ENCODE data around the gene TEAD3. TPM values are rescaled to one million over a fixed set of nuclear protein-coding genes. Genes with fewer than 3 reads are reported as not detected.

Gene TEAD3
- polyA plus RNA-seq, 4 donors: 13.4 to 35.6 (median 19.0) TPM

GRCh38 chr6:35483062-35483461 is 13.8 kb downstream of the TEAD3 start:
- H3K36me3 ChIP-seq (ENCODE audit: control insufficient read depth in 3 of 3, insufficient read depth in 2 of 3, low read depth in 1 of 3, low read length in 3 of 3): peaks cover 0 to 88% (median 11%) of the 10 kb centered on the region in 3 donors
- no peaks in the 10 kb centered on the region for H3K27me3 ChIP-seq (ENCODE audit: control insufficient read depth in 3 of 3, insufficient read depth in 3 of 3, low read length in 3 of 3)
- WGBS, 3 donors: 93 to 95% (median 95%) methylated on average over 4 of the region's 4 CpGs
- H3K27ac ChIP-seq (ENCODE audit: low read depth in 1 of 3, low read length in 2 of 3): no peak overlapping the region
- no peaks in the 10 kb centered on the region for H3K9me3 ChIP-seq (ENCODE audit: control insufficient read depth in 2 of 2, insufficient read depth in 1 of 2, low read depth in 1 of 2, low read length in 1 of 2)
- DNase-seq (no peak), FAIRE-seq (no peak)
- H3K4me3 ChIP-seq (ENCODE audit: low read depth in 1 of 3, low read length in 3 of 3): no peak overlapping the region
- H3K4me1 ChIP-seq (ENCODE audit: control insufficient read depth in 3 of 3, insufficient read depth in 2 of 3, low read depth in 1 of 3, low read length in 2 of 3): peaks cover 4 to 33% (median 12%) of the 10 kb centered on the region in 3 donors

DNA sequence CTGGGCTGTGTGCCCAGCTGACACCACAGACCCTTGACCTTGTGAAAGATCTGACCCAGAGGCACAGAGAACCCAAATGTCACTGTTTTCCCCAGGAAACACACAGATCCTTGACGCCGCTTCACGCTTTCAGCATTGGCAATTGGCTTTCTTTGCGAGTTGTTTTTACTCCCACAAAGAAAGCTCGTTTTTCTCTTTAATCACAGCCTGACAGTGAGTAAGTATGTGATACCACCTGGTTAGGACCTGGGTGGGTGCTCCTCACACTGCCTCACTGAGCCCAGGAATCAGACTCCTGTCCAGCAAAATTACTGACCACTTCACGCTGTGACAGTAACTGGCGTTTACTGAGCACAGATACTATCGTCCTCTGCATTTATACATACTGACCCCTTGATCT is 15.7 kb downstream of the TEAD3 start:
- H3K9me3 ChIP-seq (ENCODE audit: control insufficient read depth in 2 of 2, insufficient read depth in 1 of 2, low read depth in 1 of 2, low read length in 1 of 2): no peaks in the 10 kb centered on the region
- H3K4me3 ChIP-seq (ENCODE audit: low read depth in 1 of 3, low read length in 3 of 3): no peak overlapping the region
- 86 to 88% (median 87%) methylated on average over 8 of the region's 8 CpGs for WGBS, 3 donors
- FAIRE-seq: no peak
- peaks cover 0 to 95% (median 11%) of the 10 kb centered on the region in 3 donors for H3K36me3 ChIP-seq (ENCODE audit: control insufficient read depth in 3 of 3, insufficient read depth in 2 of 3, low read depth in 1 of 3, low read length in 3 of 3)
- H3K4me1 ChIP-seq (ENCODE audit: control insufficient read depth in 3 of 3, insufficient read depth in 2 of 3, low read depth in 1 of 3, low read length in 2 of 3): peaks cover 4 to 16% (median 4%) of the 10 kb centered on the region in 3 donors
- no peaks in the 10 kb centered on the region for H3K27me3 ChIP-seq (ENCODE audit: control insufficient read depth in 3 of 3, insufficient read depth in 3 of 3, low read length in 3 of 3)
- no peak for DNase-seq
- H3K27ac ChIP-seq (ENCODE audit: low read depth in 1 of 3, low read length in 2 of 3): no peak overlapping the region

DNA sequence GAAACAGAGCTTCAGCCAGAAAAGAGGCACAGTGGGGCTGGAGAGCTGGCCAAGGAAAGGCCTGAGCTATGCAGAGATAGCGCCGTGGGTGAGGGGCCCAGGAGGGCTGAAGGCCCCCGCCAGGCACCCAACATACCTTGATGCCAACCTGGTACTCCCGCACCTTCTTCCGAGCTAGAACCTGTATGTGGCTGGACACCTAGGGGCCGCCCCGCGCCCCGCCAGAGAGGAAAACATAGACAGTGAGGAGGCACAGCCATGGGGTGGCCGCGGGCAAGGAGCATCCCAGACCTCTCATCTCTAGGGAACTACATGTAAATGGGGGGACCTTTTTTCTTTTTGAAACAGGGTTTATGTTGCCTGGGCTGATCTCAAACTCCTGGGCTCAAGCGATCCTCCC is 16.7 kb downstream of the TEAD3 start:
- DNase-seq (no peak), FAIRE-seq (no peak)
- H3K36me3 ChIP-seq (ENCODE audit: control insufficient read depth in 3 of 3, insufficient read depth in 2 of 3, low read depth in 1 of 3, low read length in 3 of 3): peaks cover 1 to 95% (median 11%) of the 10 kb centered on the region in 3 donors
- H3K27ac ChIP-seq (ENCODE audit: low read depth in 1 of 3, low read length in 2 of 3): no peak overlapping the region
- H3K4me1 ChIP-seq (ENCODE audit: control insufficient read depth in 3 of 3, insufficient read depth in 2 of 3, low read depth in 1 of 3, low read length in 2 of 3): peaks cover 0 to 6% (median 0%) of the 10 kb centered on the region in 3 donors
- H3K27me3 ChIP-seq (ENCODE audit: control insufficient read depth in 3 of 3, insufficient read depth in 3 of 3, low read length in 3 of 3): no peaks in the 10 kb centered on the region
- H3K4me3 ChIP-seq (ENCODE audit: low read depth in 1 of 3, low read length in 3 of 3): no peak overlapping the region
- 94 to 99% (median 97%) methylated on average over 12 of the region's 12 CpGs for WGBS, 3 donors
- no peaks in the 10 kb centered on the region for H3K9me3 ChIP-seq (ENCODE audit: control insufficient read depth in 2 of 2, insufficient read depth in 1 of 2, low read depth in 1 of 2, low read length in 1 of 2)

- Histone ChIP-seq H3K27ac (ENCODE audit: low read depth in 1 of 3, low read length in 2 of 3) (no peak overlapping the region), H3K4me1 (ENCODE audit: control insufficient read depth in 3 of 3, insufficient read depth in 2 of 3, low read depth in 1 of 3, low read length in 2 of 3) (no peaks in the 10 kb centered on the region), H3K9me3 (ENCODE audit: control insufficient read depth in 2 of 2, insufficient read depth in 1 of 2, low read depth in 1 of 2, low read length in 1 of 2) (no peaks in the 10 kb centered on the region), H3K4me3 (ENCODE audit: low read depth in 1 of 3, low read length in 3 of 3) (no peak overlapping the region), H3K27me3 (ENCODE audit: control insufficient read depth in 3 of 3, insufficient read depth in 3 of 3, low read length in 3 of 3) (no peaks in the 10 kb centered on the region), H3K36me3 (ENCODE audit: control insufficient read depth in 3 of 3, insufficient read depth in 2 of 3, low read depth in 1 of 3, low read length in 3 of 3) (peaks cover 5 to 95% (median 9%) of the 10 kb centered on the region in 3 donors)
- 92 to 95% (median 93%) methylated on average over 7 of the region's 7 CpGs for WGBS, 3 donors
- DNase-seq (no peak), FAIRE-seq (no peak)
Measured at GRCh38 chr6:35478259-35478658, 18.6 kb downstream of the TEAD3 start.

DNA sequence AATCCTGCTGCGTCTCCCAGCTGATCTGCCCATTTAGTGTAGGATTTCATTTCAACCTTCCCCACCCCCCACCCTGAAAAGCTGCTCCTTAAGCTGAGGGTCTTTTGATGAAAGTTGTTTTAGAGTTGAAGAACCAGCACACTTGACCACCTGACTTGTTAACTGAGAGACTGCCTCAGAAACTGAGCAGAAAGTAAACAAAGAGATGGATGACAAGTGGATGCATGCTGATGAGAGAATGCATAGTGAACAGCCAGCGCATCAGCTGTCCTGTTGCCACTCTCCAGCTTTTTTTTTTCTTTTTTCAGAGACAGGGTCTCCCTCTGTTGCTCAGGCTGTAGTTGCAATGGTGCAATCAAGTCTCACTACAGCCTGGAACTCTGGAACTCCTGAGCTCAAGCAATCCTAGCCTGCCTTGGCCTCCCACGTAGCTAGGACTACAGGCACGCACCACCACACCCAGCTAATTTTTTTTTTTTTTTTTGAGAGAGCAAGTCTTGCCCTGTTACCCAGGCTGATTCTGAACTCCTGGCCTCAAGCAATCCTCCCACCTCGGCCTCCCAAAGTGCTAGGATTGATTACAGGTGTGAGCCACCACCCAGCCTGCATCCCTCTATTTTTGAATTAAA is 19.2 kb downstream of the TEAD3 start:
- Histone ChIP-seq H3K4me1 (ENCODE audit: control insufficient read depth in 3 of 3, insufficient read depth in 2 of 3, low read depth in 1 of 3, low read length in 2 of 3) (no peaks in the 10 kb centered on the region), H3K36me3 (ENCODE audit: control insufficient read depth in 3 of 3, insufficient read depth in 2 of 3, low read depth in 1 of 3, low read length in 3 of 3) (peaks cover 5 to 95% (median 8%) of the 10 kb centered on the region in 3 donors)
- no peak for FAIRE-seq

GRCh38 chr6:35477028-35477427 is 19.9 kb downstream of the TEAD3 start:
- Histone ChIP-seq H3K27ac (ENCODE audit: low read depth in 1 of 3, low read length in 2 of 3) (no peak overlapping the region), H3K4me1 (ENCODE audit: control insufficient read depth in 3 of 3, insufficient read depth in 2 of 3, low read depth in 1 of 3, low read length in 2 of 3) (no peaks in the 10 kb centered on the region), H3K9me3 (ENCODE audit: control insufficient read depth in 2 of 2, insufficient read depth in 1 of 2, low read depth in 1 of 2, low read length in 1 of 2) (no peaks in the 10 kb centered on the region), H3K4me3 (ENCODE audit: low read depth in 1 of 3, low read length in 3 of 3) (no peak overlapping the region), H3K27me3 (ENCODE audit: control insufficient read depth in 3 of 3, insufficient read depth in 3 of 3, low read length in 3 of 3) (no peaks in the 10 kb centered on the region), H3K36me3 (ENCODE audit: control insufficient read depth in 3 of 3, insufficient read depth in 2 of 3, low read depth in 1 of 3, low read length in 3 of 3) (peaks cover 5 to 93% (median 8%) of the 10 kb centered on the region in 3 donors)
- no peak for DNase-seq
- 86 to 89% (median 88%) methylated on average over 8 of the region's 8 CpGs for WGBS, 3 donors
- no peak for FAIRE-seq

More for the DNA sequence above, 19.2 kb downstream of the TEAD3 start:
- Histone ChIP-seq H3K9me3 (ENCODE audit: control insufficient read depth in 2 of 2, insufficient read depth in 1 of 2, low read depth in 1 of 2, low read length in 1 of 2) (no peaks in the 10 kb centered on the region), H3K4me3 (ENCODE audit: low read depth in 1 of 3, low read length in 3 of 3) (no peak overlapping the region), H3K27me3 (ENCODE audit: control insufficient read depth in 3 of 3, insufficient read depth in 3 of 3, low read length in 3 of 3) (no peaks in the 10 kb centered on the region), H3K27ac (ENCODE audit: low read depth in 1 of 3, low read length in 2 of 3) (no peak overlapping the region)
- DNase-seq: no peak
- 89 to 96% (median 92%) methylated on average over 5 of the region's 5 CpGs for WGBS, 3 donors

- Histone ChIP-seq H3K4me1 (ENCODE audit: control insufficient read depth in 3 of 3, insufficient read depth in 2 of 3, low read depth in 1 of 3, low read length in 2 of 3) (no peaks in the 10 kb centered on the region), H3K4me3 (ENCODE audit: low read depth in 1 of 3, low read length in 3 of 3) (no peak overlapping the region), H3K27ac (ENCODE audit: low read depth in 1 of 3, low read length in 2 of 3) (no peak overlapping the region), H3K36me3 (ENCODE audit: control insufficient read depth in 3 of 3, insufficient read depth in 2 of 3, low read depth in 1 of 3, low read length in 3 of 3) (peaks cover 5 to 92% (median 8%) of the 10 kb centered on the region in 3 donors), H3K27me3 (ENCODE audit: control insufficient read depth in 3 of 3, insufficient read depth in 3 of 3, low read length in 3 of 3) (no peaks in the 10 kb centered on the region), H3K9me3 (ENCODE audit: control insufficient read depth in 2 of 2, insufficient read depth in 1 of 2, low read depth in 1 of 2, low read length in 1 of 2) (no peaks in the 10 kb centered on the region)
- no peak for DNase-seq
- WGBS, 3 donors: 62 to 77% (median 72%) methylated on average over 14 of the region's 14 CpGs
- FAIRE-seq: no peak
Measured at GRCh38 chr6:35476004-35476403, 20.9 kb downstream of the TEAD3 start.

DNA sequence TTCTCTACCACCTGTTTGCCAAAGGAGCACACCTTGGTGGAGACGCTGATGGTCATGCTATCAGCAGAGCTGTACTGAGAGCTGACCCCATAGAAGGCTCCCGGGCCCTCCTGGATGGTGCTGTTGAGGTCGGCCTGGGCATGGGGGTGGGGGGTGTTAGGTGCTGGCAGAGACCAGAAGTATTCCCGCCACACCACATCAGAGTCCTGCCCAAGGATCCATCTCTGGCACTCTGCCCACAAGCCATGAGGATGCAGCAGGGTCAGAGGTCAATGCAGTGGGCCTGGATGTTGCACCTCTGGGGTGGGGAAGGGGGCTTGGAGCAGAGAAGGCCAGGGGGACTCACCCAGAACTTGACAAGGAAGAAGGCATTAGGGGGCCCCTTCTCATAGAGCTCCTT is 21.3 kb downstream of the TEAD3 start:
- FAIRE-seq: no peak
- WGBS, 3 donors: 58 to 86% (median 73%) methylated on average over 4 of the region's 4 CpGs

More for the DNA sequence above, 21.3 kb downstream of the TEAD3 start:
- Histone ChIP-seq H3K9me3 (ENCODE audit: control insufficient read depth in 2 of 2, insufficient read depth in 1 of 2, low read depth in 1 of 2, low read length in 1 of 2) (no peaks in the 10 kb centered on the region), H3K4me3 (ENCODE audit: low read depth in 1 of 3, low read length in 3 of 3) (no peak overlapping the region), H3K36me3 (ENCODE audit: control insufficient read depth in 3 of 3, insufficient read depth in 2 of 3, low read depth in 1 of 3, low read length in 3 of 3) (peaks cover 5 to 91% (median 8%) of the 10 kb centered on the region in 3 donors), H3K27me3 (ENCODE audit: control insufficient read depth in 3 of 3, insufficient read depth in 3 of 3, low read length in 3 of 3) (no peaks in the 10 kb centered on the region), H3K4me1 (ENCODE audit: control insufficient read depth in 3 of 3, insufficient read depth in 2 of 3, low read depth in 1 of 3, low read length in 2 of 3) (peaks cover 0 to 2% (median 0%) of the 10 kb centered on the region in 3 donors), H3K27ac (ENCODE audit: low read depth in 1 of 3, low read length in 2 of 3) (no peak overlapping the region)
- DNase-seq: no peak
